Ureter (tissue), 1 donor: ENCODE results near the gene ZBTB7C. TPM values are rescaled to one million over a fixed set of nuclear protein-coding genes. Genes with fewer than 3 reads are reported as not detected.
A peak's percentile ranks its signal among the peaks of the same experiment; 100 is the strongest.

Experiments used
- DNase-seq: peaks from one replicate; pipeline ENCODE4 v3.0.0-alpha.2; 2020; ENCODE audit warnings: low spot score
- total RNA-seq: library from RNA; stranded (reverse); gene quantifications from one replicate; pipeline ENCODE4 v1.2.4, GENCODE V29; 2023
- donor health status: DM: yes; HTN: yes; CAD: no.

Gene ZBTB7C
- total RNA-seq, 1 donor from 2014 or later: 72.1 TPM

GRCh38 chr18:48022531-48023329, 386.5 kb downstream of the ZBTB7C start:
- no peak for DNase-seq

- DNase-seq: no peak
Observed at GRCh38 chr18:48022021-48022420, 387.2 kb downstream of the ZBTB7C start.

- peak; percentile 13 for DNase-seq
Observed at GRCh38 chr18:48021273-48021914, 387.8 kb downstream of the ZBTB7C start.

- DNase-seq: peak; percentile 24
Observed at GRCh38 chr18:48020337-48021250, 388.6 kb downstream of the ZBTB7C start.

- DNase-seq: peak; percentile 33
Observed at GRCh38 chr18:48019557-48020325, 389.4 kb downstream of the ZBTB7C start.

GRCh38 chr18:48018851-48019250, 390.3 kb downstream of the ZBTB7C start:
- peak; percentile 30 for DNase-seq

- DNase-seq: no peak
Observed at GRCh38 chr18:48017635-48018034, 391.5 kb downstream of the ZBTB7C start.

GRCh38 chr18:48013162-48013561, 396.0 kb downstream of the ZBTB7C start:
- DNase-seq: no peak

- no peak for DNase-seq
Observed at GRCh38 chr18:48011926-48012465, 397.2 kb downstream of the ZBTB7C start.

GRCh38 chr18:48010264-48010663, 398.9 kb downstream of the ZBTB7C start:
- no peak for DNase-seq

GRCh38 chr18:48009116-48009745, 400.0 kb downstream of the ZBTB7C start:
- no peak for DNase-seq

- no peak for DNase-seq
Observed at GRCh38 chr18:48007955-48008701, 401.1 kb downstream of the ZBTB7C start.

GRCh38 chr18:48007381-48007780, 401.8 kb downstream of the ZBTB7C start:
- no peak for DNase-seq

GRCh38 chr18:48006415-48007175, 402.6 kb downstream of the ZBTB7C start:
- no peak for DNase-seq

- no peak for DNase-seq
Observed at GRCh38 chr18:48004577-48004976, 404.6 kb downstream of the ZBTB7C start.

- no peak for DNase-seq
Observed at GRCh38 chr18:48003426-48004349, 405.5 kb downstream of the ZBTB7C start.

GRCh38 chr18:48002933-48003365, 406.2 kb downstream of the ZBTB7C start:
- DNase-seq: peak; percentile 55

GRCh38 chr18:48000701-48001100, 408.5 kb downstream of the ZBTB7C start:
- DNase-seq: no peak
